Nephron progenitor cell (in vitro differentiated cells): Measurements from ENCODE around the gene PLA2G2F.

Experiments used
- DNase-seq: peaks from one replicate; pipeline ENCODE4 v3.0.0; 2021
- H3K27ac Mint-ChIP-seq: 2 replicates; pipeline ENCODE4 v1.8.0; 2021; ENCODE audit warnings: mild to moderate bottlenecking, moderate library complexity, mixed read lengths
- H3K27me3 Mint-ChIP-seq: 2 replicates; pipeline ENCODE4 v1.8.0; 2021; ENCODE audit warnings: mild to moderate bottlenecking, low read depth, mixed read lengths; ENCODE audit not compliant: poor library complexity
- H3K36me3 Mint-ChIP-seq: 2 replicates; pipeline ENCODE4 v1.8.0; 2021; ENCODE audit warnings: low read depth, mixed read lengths
- H3K4me1 Mint-ChIP-seq: 2 replicates; pipeline ENCODE4 v1.8.0; 2021; ENCODE audit warnings: mixed read lengths
- H3K4me3 Mint-ChIP-seq: 2 replicates; pipeline ENCODE4 v1.8.0; 2021; ENCODE audit warnings: mild to moderate bottlenecking, moderate library complexity, mixed read lengths
- H3K9me3 Mint-ChIP-seq: 2 replicates; pipeline ENCODE4 v1.8.0; 2021; ENCODE audit warnings: mild to moderate bottlenecking, moderate library complexity, mixed read lengths
- CTCF ChIP-seq: fragments of 200-600 bp; sonication (generic); IDR thresholded peaks from 2 replicates; pipeline ENCODE4 v1.5.0; 2021; ENCODE audit warnings: antibody characterized with exemption

The PLA2G2F gene

GRCh38 chr1:20148571-20149500, 9.7 kb downstream of the PLA2G2F start:
- Mint-ChIP-seq H3K4me3 (no peak overlapping the region), H3K9me3 (no peaks in the 10 kb centered on the region), H3K27ac (no peak overlapping the region), H3K36me3 (no peaks in the 10 kb centered on the region), H3K4me1 (peaks cover 17% of the 10 kb centered on the region), H3K27me3 (no peaks in the 10 kb centered on the region)
- DNase-seq, result no peak
- no peak for TF ChIP-seq CTCF

DNA sequence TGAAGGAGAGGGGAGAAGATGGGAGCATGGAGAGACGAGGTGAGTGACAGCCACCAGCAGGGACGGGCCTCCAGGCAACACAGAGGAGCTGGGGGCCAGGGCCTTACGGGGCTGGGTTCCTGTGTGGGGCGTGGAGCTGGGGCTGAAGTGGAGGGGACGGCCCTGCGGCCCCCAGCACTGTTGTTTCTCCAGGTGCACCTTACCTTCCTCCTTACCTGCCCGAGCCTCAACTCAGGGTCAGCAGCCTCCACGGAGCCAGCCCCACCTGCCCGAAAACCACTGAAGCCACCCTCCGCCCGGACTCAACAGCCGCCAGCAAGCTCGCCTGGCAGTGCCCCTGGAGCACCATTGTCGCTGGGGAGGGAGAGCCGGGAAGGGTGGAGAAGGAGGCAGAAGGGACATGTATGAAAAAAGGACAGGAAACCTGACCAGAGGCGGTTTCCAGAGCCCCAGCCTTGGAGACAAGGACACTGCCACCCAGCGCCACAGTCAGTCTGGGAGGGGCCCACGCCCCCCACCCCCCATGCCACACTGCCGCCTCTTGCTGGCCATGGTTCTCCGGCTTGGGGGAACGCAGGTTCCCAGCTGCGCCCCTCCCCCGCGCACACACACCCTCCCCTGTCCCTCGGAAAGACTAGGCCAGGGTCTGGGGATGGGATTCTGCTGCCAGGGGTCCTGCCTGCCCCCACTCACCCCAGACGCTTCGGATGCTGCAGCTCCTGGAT, 10.6 kb downstream of the PLA2G2F start:
- H3K4me3 Mint-ChIP-seq, result no peak overlapping the region
- no peak for TF ChIP-seq CTCF
- no peaks in the 10 kb centered on the region for H3K9me3 Mint-ChIP-seq
- no peak overlapping the region for H3K27ac Mint-ChIP-seq
- peaks cover 1% of the 10 kb centered on the region for H3K27me3 Mint-ChIP-seq
- H3K4me1 Mint-ChIP-seq, result peaks cover 22% of the 10 kb centered on the region
- no peak for DNase-seq
- no peaks in the 10 kb centered on the region for H3K36me3 Mint-ChIP-seq

DNA sequence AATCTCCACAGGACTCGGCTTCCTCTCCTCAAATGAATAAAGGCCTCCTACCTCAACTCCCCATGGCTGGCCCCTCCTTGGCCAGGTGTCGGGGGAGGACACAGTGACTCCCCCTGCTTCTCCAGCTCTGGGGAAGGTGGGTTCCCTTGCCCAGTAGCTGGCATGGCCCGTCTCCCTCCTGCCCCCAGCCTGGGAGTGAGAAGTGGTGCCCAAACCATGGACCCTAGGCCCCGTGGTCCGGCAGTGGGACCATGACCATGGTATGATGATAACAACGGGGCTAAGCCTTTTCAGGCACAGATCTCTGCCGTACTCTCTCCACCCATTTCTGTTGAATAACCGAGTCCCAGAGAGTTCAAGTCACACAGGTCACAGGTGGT, 11.2 kb downstream of the PLA2G2F start:
- no peak for DNase-seq
- Mint-ChIP-seq H3K4me1 (peaks cover 22% of the 10 kb centered on the region), H3K36me3 (no peaks in the 10 kb centered on the region), H3K27me3 (peaks cover 4% of the 10 kb centered on the region), H3K9me3 (no peaks in the 10 kb centered on the region), H3K4me3 (no peak overlapping the region), H3K27ac (no peak overlapping the region)
- TF ChIP-seq CTCF, result no peak

DNA sequence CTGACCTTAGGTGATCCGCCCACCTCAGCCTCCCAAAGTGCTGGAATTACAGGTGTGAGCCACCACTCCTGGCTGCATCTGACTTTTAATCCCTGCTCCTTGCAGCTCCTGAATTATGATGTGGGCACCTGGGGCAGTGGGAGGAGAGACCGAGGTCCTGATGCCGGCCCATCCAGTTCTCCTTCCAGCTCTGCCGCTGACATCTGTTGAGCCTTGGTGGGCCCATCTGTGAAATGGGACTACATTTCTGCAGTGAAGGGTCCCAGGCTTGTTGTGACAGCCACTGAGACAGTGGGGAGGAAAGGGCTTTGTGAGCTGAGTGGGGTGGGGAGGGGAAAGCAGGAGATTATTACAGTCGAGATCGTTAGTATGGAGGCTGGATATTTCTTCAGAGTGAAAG, 11.8 kb downstream of the PLA2G2F start:
- no peak overlapping the region for H3K4me3 Mint-ChIP-seq
- no peak for DNase-seq
- H3K27me3 Mint-ChIP-seq, result peaks cover 4% of the 10 kb centered on the region
- H3K36me3 Mint-ChIP-seq, result no peaks in the 10 kb centered on the region
- H3K9me3 Mint-ChIP-seq, result no peaks in the 10 kb centered on the region
- no peak for TF ChIP-seq CTCF
- peaks cover 22% of the 10 kb centered on the region for H3K4me1 Mint-ChIP-seq
- no peak overlapping the region for H3K27ac Mint-ChIP-seq

GRCh38 chr1:20151906-20152598, 12.9 kb downstream of the PLA2G2F start:
- Mint-ChIP-seq H3K36me3 (no peaks in the 10 kb centered on the region), H3K9me3 (peaks cover 2% of the 10 kb centered on the region), H3K4me3 (peak overlapping the region; percentile 58), H3K27me3 (peaks cover 4% of the 10 kb centered on the region), H3K27ac (no peak overlapping the region), H3K4me1 (peaks cover 22% of the 10 kb centered on the region)
- TF ChIP-seq CTCF, result peak; percentile 91
- DNase-seq, result peak; percentile 91
